HG03139 (cell line): Measurements from ENCODE around the gene FAM185A.
"Not testable (repeated sequence)": the region's sequence is repeated elsewhere in the genome, so short reads cannot be mapped to it uniquely, and the experiment has no call there.

Experiments used
- ATAC-seq: cut with Tn5 transposase; IDR thresholded peaks from one replicate; pipeline ENCODE4 v1.9.1; 2021; ENCODE audit not compliant: unreplicated experiment

The FAM185A gene

DNA sequence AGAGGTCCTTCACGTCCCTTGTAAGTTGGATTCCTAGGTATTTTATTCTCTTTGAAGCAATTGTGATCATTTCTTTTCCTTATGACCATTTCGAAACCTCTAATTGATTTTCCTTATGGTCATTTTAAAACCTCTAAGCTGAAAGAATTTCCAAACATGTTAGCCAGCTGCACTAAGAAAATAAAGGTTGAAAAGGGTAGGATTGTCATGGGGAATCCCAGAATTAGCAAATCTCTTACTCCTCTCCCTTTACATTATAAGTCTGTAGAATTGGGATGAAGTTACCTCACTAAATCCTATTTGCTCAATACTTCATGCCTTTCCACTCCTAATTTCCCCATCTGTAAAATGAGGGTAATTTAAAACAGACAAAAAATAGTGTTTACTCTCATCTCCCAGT is 79.5 kb downstream of the FAM185A start:
- no peak for ATAC-seq

DNA sequence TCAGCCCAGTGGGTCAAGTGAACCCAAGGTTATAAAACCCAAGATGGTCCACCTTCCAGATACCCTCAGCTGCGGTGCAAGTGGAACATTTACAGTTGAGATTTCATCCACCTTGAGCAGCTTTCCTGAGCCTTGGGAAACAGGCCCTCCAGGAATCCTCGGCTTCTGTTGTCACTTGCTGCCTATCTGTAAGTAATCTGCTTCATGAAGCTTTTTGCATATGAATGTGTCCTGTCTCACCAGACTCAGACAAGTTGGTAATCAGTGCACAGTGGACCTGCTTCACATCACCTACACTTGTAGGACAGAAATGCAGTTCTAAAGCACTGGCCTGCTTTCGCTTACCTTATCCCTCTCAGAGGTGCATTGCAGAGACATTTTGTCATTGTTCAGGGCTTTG is 80.3 kb downstream of the FAM185A start:
- ATAC-seq = no peak

DNA sequence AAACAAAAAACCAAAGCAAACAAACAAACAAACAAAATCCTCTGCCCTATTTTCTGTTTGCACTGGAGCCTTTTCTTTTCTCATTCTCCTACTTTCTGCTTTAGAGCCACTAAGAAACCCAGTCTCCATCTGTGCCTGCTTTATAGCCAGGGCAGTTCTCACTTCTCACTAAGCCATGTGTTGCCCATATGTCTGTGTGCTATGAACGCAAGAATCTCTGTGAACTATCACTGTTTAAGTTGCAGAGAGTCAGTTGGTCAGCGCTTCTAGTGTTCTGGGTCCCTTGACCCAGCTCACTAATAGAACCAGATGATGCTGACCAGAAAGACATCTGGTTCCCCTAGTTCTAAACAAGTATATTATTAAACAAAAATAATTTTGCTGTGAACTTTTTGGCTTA is 81.4 kb downstream of the FAM185A start:
- no peak for ATAC-seq

DNA sequence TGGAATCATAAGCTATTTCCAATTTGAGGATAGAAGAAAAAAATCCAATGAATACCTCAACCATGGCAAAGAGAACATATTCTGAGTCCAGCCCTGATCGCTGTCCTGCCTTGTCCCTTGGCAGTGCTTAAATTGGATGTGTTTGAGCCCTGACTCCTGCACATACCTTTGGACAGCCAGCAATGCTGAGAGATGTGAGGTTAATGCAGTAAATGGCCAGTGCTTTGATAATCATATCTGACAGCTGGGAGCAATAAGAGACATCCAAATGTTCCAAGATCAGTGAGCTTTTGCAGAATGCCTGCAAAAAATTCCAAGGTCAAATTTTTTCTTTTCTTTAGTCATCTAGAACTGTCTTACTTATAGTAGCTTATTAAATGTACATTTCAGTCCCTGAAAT is 83.9 kb downstream of the FAM185A start:
- no peak for ATAC-seq

GRCh38 chr7:102833343-102833742 is 84.5 kb downstream of the FAM185A start:
- no peak for ATAC-seq

- no peak for ATAC-seq
These were observed 85.7 kb downstream of the FAM185A start for GRCh38 chr7:102834466-102834865.

DNA sequence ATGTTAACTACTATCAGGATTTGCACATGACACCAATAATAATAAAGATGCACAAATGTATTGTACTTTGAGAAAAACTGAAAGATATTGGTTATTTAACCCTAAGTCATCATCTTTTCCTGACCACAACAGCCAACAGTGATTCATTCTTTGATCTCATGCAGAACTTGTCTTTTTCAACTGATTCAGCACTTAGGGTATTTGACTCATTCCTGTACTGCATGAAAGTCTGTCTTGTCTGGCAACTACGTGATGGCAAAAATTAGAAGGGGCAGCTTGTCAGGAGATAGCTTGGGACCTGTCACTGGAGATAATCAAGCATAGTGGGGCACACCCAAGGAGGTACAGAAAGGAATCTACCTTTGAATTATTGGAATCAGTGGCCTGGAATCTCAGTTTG is 86.2 kb downstream of the FAM185A start:
- ATAC-seq = no peak

DNA sequence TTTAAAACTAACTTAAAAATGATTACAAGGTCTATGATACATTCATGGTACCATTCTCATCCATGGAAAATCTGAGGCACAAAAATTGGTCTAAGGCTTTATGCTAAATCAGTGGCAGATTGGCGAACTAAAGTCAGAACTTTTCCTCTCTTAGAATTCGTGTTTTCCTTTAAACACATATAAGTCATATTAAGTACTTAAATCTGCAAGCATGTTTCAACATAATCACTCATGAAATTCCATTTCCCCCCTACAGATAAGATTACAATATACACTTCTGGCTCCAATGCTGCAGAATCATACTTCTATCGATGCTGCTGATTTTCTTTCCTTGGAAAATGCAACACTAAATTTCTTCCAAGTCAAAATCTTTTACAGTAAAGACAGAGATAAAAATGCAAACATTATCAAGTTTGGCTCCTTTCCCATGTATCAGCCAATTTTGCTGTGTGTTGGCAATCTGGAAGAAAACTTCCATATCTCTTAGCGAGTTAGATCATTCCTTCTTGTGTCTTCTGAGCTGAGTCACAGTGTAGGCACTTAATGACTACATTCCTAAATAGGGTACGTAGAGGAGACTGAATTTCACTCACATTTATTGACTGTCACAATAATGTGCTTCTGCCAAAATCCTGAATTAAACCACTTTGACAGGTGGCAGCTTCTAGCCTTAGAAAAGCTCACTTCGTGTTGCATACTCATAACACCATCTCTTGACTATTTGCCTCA is 87.6 kb downstream of the FAM185A start:
- no peak for ATAC-seq

GRCh38 chr7:102836977-102837376 is 88.2 kb downstream of the FAM185A start:
- no peak for ATAC-seq

- ATAC-seq = no peak
These were observed 89.0 kb downstream of the FAM185A start for GRCh38 chr7:102837802-102838201.

DNA sequence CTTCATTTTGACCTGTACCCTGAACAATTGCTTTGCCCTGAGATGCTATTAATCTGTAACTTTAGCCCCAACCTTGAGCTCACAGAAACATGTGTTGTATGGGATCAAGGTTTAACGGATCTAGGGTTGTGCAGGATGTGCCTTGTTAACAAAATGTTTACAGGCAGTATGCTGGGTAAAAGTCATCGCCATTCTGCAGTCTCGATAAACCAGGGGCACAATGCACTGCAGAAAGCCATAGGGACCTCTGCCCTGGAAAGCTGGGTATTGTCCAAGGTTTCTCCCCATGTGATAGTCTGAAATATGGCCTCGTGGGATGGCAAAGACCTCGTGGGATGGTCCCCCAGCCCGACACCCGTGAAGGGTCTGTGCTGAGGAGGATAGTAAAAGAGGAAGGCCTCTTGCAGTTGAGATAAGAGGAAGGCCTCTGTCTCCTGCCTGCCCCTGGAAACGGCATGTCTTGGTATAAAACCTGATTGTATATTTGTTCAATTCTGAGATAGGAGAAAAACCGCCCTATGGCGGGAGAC is 89.8 kb downstream of the FAM185A start:
- not testable (repeated sequence) for ATAC-seq

DNA sequence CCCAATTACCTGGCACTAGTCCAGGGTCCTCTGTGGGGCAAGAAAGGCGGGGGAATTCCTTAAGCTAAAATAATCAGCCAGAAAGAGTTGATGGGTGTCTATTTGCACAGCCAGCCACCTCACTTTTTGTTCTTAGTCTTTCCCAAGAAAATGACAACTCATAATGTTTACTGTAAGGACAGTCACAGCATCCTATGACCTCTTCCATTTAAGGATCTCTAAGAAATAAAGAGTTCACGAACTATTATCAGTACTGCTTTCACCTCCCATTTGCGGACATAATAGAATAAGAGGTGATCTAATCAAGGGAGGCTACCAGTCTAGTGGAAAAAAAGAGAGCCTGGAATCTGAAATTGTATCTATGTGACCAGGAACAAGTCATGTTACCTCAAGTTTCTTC is 91.6 kb downstream of the FAM185A start:
- no peak for ATAC-seq

DNA sequence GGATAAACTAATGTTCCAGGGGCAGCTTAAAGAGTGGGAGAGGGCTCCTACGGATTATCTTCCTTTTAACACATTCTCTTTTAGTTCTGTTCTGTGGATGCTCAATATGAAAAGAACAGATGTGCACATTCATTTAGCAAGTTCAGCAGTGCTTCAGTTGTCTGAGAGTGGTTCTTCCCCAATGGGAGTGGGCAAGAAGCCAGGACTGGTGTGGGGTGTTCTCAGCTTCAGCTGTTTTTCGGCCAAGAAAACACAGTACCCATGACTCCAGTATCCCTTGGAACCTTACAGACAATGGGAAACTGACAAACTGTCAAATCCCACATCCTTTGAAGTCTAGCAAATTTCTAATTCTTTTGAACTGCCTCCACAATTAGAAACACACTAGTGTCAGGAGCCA is 92.5 kb downstream of the FAM185A start:
- ATAC-seq = no peak

GRCh38 chr7:102842284-102842683 is 93.5 kb downstream of the FAM185A start:
- no peak for ATAC-seq

GRCh38 chr7:102843850-102844249 is 95.1 kb downstream of the FAM185A start:
- no peak for ATAC-seq

- ATAC-seq = no peak
These were observed 96.5 kb downstream of the FAM185A start for GRCh38 chr7:102845346-102845745.

GRCh38 chr7:102849079-102849478 is 100.3 kb downstream of the FAM185A start:
- ATAC-seq = no peak

GRCh38 chr7:102849538-102849937 is 100.7 kb downstream of the FAM185A start:
- ATAC-seq = no peak

GRCh38 chr7:102856036-102856435 is 107.2 kb downstream of the FAM185A start:
- no peak for ATAC-seq
